HG03095 (cell line): Measurements from ENCODE around the gene HDLBP.

Experiments used
- ATAC-seq: cut with Tn5 transposase; IDR thresholded peaks from one replicate; pipeline ENCODE4 v1.9.1; 2021; ENCODE audit warnings: moderate library complexity; ENCODE audit not compliant: unreplicated experiment

Gene HDLBP

GRCh38 chr2:241177526-241178334, 137.7 kb downstream of the HDLBP start:
- no peak for ATAC-seq
